Activated T-cell treated with anti-CD3 and anti-CD28 coated beads, Interleukin-2, amount 50 U/mL, for 1 hour (primary cell): ENCODE results near the gene EGR2.
"Not testable (repeated sequence)": the region's sequence is repeated elsewhere in the genome, so short reads cannot be mapped to it uniquely, and the experiment has no call there.

Source experiments
- DNase-seq: peaks from one replicate; pipeline ENCODE4 v3.0.0-alpha.2; 2020

Gene EGR2

GRCh38 chr10:62792261-62792660, 23.9 kb downstream of the EGR2 start:
- no peak for DNase-seq

DNA sequence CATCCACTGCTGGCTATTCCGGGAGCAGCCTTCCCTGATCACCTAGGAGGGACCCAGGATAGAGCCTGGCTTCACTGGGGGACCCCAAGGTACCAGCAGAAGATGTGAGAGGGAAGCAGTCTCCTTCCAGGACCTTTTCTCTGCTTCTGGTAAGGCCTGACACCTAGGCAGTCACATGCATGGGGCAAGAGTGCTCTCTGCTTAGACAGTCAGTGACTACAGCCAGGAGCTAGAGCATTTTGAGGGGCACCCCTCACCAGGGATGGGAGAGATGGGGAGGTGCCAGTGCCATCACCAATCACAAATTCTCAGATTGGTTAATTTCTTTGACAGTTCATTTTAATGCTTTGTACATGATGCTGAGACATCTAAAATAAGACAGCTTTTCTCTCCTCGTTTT, 25.6 kb downstream of the EGR2 start:
- DNase-seq = no peak

DNA sequence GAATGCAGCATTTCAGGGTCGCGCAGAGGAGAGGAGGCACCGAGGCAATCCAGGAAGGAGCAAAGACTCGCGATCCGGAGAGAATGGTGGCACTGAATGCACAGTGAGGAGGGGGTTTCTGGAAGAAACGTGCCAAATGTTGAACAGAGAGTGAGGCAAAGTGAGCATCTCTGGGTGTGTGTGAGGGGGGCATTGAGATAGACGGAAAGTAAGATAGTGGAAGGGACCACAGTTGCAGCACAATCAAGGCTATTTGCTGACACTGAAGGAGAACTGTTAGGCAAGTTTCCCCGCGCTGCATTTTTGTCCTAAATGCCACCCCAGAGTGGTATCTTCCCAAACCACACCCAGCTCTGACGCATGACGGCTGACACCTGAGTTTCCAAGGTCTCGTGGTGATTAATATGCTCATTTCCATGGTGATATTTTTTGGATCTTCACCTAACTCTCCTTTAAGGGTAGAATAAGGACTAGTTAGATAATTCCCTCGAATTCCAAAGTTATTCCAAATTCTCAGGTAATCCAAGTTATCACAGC, 26.1 kb downstream of the EGR2 start:
- DNase-seq = no peak

- no peak for DNase-seq
Observed at GRCh38 chr10:62788861-62789467, 27.2 kb downstream of the EGR2 start.

- DNase-seq = not testable (repeated sequence)
Observed at GRCh38 chr10:62788285-62788684, 27.9 kb downstream of the EGR2 start.

- not testable (repeated sequence) for DNase-seq
Observed at GRCh38 chr10:62784537-62784936, 31.6 kb downstream of the EGR2 start.

GRCh38 chr10:62779487-62780248, 36.5 kb downstream of the EGR2 start:
- DNase-seq = peak; percentile 68

DNA sequence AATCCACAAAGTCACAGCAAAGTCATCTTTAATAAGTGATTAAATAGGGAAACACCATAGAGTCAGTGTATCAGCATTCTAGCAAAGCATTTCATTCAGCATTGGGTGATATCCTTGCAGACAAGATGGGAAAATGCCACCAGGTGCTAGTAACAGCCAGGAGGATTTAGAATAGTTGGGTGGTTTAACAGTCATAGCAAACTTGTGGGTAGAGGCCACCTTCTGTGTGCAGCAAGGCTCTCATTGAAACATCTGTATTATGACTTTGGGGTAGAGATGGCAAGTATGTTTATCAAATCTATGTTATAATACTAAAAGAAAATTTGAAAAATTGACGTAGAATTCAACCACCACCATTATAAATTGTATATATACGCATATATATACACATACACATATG, 38.0 kb downstream of the EGR2 start:
- no peak for DNase-seq

DNA sequence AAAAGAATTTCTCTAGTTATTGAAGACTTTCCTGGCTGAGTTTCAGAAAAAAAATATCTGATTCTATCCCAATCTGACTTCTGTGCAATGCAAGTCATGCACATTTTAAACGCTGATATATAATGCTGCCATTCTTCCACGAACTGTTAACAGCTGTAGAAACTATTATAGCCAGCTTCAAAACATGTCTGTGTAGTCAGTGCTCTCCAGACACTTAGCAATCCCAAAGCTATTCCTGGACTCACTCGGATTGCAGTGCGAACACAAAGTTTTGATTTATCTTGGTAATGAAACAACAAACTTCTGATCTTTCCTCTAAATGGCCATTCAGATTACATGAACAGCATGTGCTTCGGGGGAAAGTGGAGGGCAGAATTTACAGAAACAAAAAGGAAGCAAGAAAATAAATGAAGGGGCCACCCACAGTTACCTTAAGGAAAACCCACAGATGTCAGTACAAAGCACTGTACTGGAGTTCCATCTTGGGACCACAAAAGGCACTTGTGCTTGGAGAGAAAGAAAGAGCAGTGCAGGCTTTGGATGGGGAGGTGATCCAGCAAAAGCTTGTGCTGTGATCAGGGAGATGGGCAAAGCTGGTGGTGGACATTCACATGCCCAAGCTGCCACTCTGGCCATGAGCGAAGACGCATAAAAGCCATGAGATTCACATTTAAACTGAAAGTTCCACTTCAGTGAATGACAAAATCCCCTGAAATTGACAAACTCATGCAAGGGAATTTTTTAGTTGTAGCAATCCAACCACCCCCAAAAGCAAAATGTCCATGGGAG, 43.8 kb downstream of the EGR2 start:
- DNase-seq = no peak

GRCh38 chr10:62769574-62770242, 46.5 kb downstream of the EGR2 start:
- DNase-seq = no peak

DNA sequence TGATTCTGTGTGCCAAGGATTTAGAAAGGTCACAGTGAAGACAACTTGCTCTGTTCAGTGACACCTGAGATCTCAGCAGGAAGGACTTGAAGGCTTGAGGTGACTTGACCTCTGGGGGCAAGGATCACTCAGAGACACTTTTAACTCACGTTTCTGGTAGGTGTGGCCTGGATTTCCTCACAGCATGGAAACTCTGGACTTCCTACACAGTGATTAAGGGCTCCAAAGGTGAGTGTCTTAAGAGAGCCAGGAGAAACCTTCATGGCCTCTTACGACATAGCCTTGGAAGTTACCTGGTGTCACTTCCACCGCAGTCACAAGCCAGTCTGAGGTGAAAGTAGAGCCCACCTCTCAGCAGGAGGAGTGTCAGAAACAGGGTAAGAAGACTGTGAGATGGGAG, 49.8 kb downstream of the EGR2 start:
- DNase-seq = no peak

DNA sequence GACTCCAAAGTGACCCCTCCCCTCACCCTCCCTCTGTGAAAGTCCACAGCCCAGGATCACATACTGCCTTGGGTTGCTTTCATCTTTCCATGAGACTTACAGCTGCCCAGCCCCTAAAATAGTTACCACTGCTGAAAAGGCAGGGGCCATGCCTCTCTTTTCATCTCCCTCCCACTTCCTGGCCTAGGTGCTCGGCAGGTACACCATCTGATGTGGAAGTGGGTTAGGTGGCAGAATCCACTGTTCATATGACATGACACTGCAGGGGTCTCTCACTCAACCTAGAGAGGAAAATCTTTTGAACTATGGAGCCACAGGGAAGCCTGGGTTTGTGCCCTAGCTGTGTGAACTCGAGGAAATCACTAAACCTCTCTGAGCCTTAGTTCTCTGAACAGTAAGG, 50.4 kb downstream of the EGR2 start:
- no peak for DNase-seq

DNA sequence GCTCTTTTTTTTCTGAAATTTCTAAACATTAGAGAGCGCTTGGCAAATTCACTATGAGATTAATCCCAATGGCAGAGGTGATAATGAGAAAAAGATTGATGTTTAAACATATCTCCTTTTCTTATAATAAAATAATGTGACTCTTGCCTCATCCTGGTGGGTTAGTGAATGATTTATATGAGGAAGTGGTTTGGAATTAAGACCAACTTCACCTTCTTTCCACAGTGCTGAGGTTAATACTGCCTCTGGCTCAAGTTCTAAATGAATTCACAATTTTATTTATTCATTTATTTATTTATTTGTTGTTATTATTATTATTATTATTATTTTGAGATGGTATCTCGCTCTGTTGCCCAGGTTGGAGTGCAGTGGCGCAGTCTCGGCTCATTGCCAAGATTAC, 52.2 kb downstream of the EGR2 start:
- no peak for DNase-seq

DNA sequence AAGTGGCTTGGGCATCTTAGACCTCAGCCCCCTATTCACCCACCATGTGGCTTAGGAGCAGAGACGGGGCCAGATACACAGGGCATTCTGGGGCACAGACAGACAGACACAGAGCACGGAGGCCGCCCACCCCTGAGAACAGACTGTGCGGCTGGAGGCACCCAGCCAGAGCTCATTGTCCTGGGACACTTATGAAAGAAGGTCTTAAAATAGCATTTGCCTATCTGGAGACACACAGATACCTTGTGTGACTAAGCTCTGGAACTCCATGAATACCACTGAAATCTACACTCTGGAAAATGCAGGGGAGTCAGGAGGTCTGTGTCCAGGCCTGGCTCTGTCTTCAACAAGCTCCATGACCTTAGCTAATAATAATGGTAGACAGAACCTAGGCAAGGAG, 53.0 kb downstream of the EGR2 start:
- DNase-seq = no peak
